SU-DHL-6 (cell line): ENCODE data around the gene ZNHIT3.

Experiments used
- EZH2phosphoT487 ChIP-seq: fragments of 200-600 bp; sonication (generic), shearing (Covaris generic); conservative IDR thresholded peaks from 2 replicates; pipeline ENCODE4 v1.6.1; 2018; ENCODE audit warnings: mild to moderate bottlenecking, antibody characterized with exemption, low read length, moderate library complexity, mixed read lengths
- TF ChIP-seq, protein P1 (sequence below): fragments of 200-600 bp; sonication (generic); IDR thresholded peaks from one replicate; pipeline ENCODE4 v1.5.1; 2017; ENCODE audit warnings: antibody characterized with exemption, mild to moderate bottlenecking, low read length, moderate library complexity; ENCODE audit not compliant: insufficient read depth, poor library complexity, severe bottlenecking

- TF ChIP-seq, protein P1, sequence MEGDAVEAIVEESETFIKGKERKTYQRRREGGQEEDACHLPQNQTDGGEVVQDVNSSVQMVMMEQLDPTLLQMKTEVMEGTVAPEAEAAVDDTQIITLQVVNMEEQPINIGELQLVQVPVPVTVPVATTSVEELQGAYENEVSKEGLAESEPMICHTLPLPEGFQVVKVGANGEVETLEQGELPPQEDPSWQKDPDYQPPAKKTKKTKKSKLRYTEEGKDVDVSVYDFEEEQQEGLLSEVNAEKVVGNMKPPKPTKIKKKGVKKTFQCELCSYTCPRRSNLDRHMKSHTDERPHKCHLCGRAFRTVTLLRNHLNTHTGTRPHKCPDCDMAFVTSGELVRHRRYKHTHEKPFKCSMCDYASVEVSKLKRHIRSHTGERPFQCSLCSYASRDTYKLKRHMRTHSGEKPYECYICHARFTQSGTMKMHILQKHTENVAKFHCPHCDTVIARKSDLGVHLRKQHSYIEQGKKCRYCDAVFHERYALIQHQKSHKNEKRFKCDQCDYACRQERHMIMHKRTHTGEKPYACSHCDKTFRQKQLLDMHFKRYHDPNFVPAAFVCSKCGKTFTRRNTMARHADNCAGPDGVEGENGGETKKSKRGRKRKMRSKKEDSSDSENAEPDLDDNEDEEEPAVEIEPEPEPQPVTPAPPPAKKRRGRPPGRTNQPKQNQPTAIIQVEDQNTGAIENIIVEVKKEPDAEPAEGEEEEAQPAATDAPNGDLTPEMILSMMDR: no peak
- no peak for TF ChIP-seq EZH2phosphoT487
Measured at GRCh38 chr17:36527621-36528250, 41.3 kb downstream of the ZNHIT3 start.
